H9 (cell line): ENCODE data around the gene NUBPL. TPM values are rescaled to one million over a fixed set of nuclear protein-coding genes. Genes with fewer than 3 reads are reported as not detected.

Source experiments
- DNase-seq: peaks from one replicate; pipeline ENCODE4 v3.0.0-alpha.2; 2017
- H2AFZ ChIP-seq: one replicate; pipeline ENCODE4 v1.6.1; 2013; ENCODE audit warnings: mild to moderate bottlenecking, low read length, control low read depth, moderate library complexity
- H2AK5ac ChIP-seq: 2 replicates; pipeline ENCODE4 v1.6.1; 2013; ENCODE audit warnings: low read length, control low read depth, mixed read lengths; ENCODE audit not compliant: insufficient read length
- H2BK120ac ChIP-seq: one replicate; pipeline ENCODE4 v1.6.1; 2013; ENCODE audit warnings: low read depth, mild to moderate bottlenecking, low read length, control low read depth, inconsistent platforms; ENCODE audit not compliant: poor library complexity, severe bottlenecking
- H2BK12ac ChIP-seq: 2 replicates; pipeline ENCODE4 v1.6.1; 2013; ENCODE audit warnings: low read length, control low read depth, mixed read lengths, low read depth; ENCODE audit not compliant: insufficient read length
- H2BK15ac ChIP-seq: 2 replicates; pipeline ENCODE4 v1.6.1; 2013; ENCODE audit warnings: low read depth, low read length, control low read depth
- H2BK20ac ChIP-seq: one replicate; pipeline ENCODE4 v1.6.1; 2013; ENCODE audit warnings: low read depth, mild to moderate bottlenecking, low read length, control low read depth, inconsistent platforms; ENCODE audit not compliant: poor library complexity, severe bottlenecking
- H2BK5ac ChIP-seq: 2 replicates; pipeline ENCODE4 v1.6.1; 2013; ENCODE audit warnings: low read length, control low read depth, mixed read lengths; ENCODE audit not compliant: insufficient read length
- H3K14ac ChIP-seq: 2 replicates; pipeline ENCODE4 v1.6.1; 2013; ENCODE audit warnings: low read length, control low read depth; ENCODE audit not compliant: insufficient read depth
- H3K18ac ChIP-seq: 2 replicates; pipeline ENCODE4 v1.6.1; 2013; ENCODE audit warnings: low read depth, mild to moderate bottlenecking, mixed read lengths, low read length, control low read depth; ENCODE audit not compliant: insufficient read length
- H3K23ac ChIP-seq: 2 replicates; pipeline ENCODE4 v1.6.1; 2013; ENCODE audit warnings: low read length, control low read depth, mixed read lengths, low read depth; ENCODE audit not compliant: insufficient read length
- H3K23me2 ChIP-seq: 2 replicates; pipeline ENCODE4 v1.6.1; 2013; ENCODE audit warnings: low read depth, mild to moderate bottlenecking, mixed read lengths, low read length, control low read depth; ENCODE audit not compliant: insufficient read length, poor library complexity, severe bottlenecking
- H3K27ac ChIP-seq: 2 replicates; pipeline ENCODE4 v1.5.1; 2013; ENCODE audit warnings: low read length, control low read depth, mixed read lengths, low read depth; ENCODE audit not compliant: insufficient read length
- H3K27me3 ChIP-seq: 2 replicates; pipeline ENCODE4 v1.6.1; 2013; ENCODE audit warnings: low read length, control low read depth, inconsistent platforms; ENCODE audit not compliant: insufficient read depth
- H3K4ac ChIP-seq: 2 replicates; pipeline ENCODE4 v1.6.1; 2013; ENCODE audit warnings: low read depth, mild to moderate bottlenecking, control low read depth, inconsistent platforms, low read length, moderate library complexity
- H3K4me1 ChIP-seq: 2 replicates; pipeline ENCODE4 v1.6.1; 2013; ENCODE audit warnings: low read length, control low read depth, inconsistent platforms; ENCODE audit not compliant: insufficient read depth
- H3K4me2 ChIP-seq: 2 replicates; pipeline ENCODE4 v1.6.1; 2013; ENCODE audit warnings: low read length, control low read depth, mixed read lengths; ENCODE audit not compliant: insufficient read length, insufficient read depth
- H3K56ac ChIP-seq: 2 replicates; pipeline ENCODE4 v1.6.1; 2013; ENCODE audit warnings: low read depth, mild to moderate bottlenecking, mixed read lengths, low read length, control low read depth; ENCODE audit not compliant: insufficient read length
- H3K79me1 ChIP-seq: 2 replicates; pipeline ENCODE4 v1.6.1; 2013; ENCODE audit warnings: low read depth, mild to moderate bottlenecking, moderate library complexity, low read length, control low read depth, inconsistent platforms; ENCODE audit not compliant: insufficient read depth, poor library complexity, severe bottlenecking
- H3K79me2 ChIP-seq: 2 replicates; pipeline ENCODE4 v1.6.1; 2013; ENCODE audit warnings: low read length, control low read depth, inconsistent platforms; ENCODE audit not compliant: insufficient read depth
- H3K9ac ChIP-seq: 2 replicates; pipeline ENCODE4 v1.6.1; 2013; ENCODE audit warnings: low read length, control low read depth, mixed read lengths; ENCODE audit not compliant: insufficient read length; ENCODE audit errors: extremely low read depth
- H3K9me3 ChIP-seq: one replicate; pipeline ENCODE4 v1.6.1; 2013; ENCODE audit warnings: low read depth, low read length, inconsistent platforms; ENCODE audit not compliant: control insufficient read depth
- H3T11ph ChIP-seq: one replicate; pipeline ENCODE4 v1.6.1; 2013; ENCODE audit warnings: mild to moderate bottlenecking, low read length, control low read depth, inconsistent platforms
- H4K20me1 ChIP-seq: one replicate; pipeline ENCODE4 v1.6.1; 2013; ENCODE audit not compliant: control insufficient read depth, insufficient read length, insufficient read depth
- H4K5ac ChIP-seq: 2 replicates; pipeline ENCODE4 v1.6.1; 2013; ENCODE audit warnings: low read depth, mild to moderate bottlenecking, mixed read lengths, low read length, control low read depth; ENCODE audit not compliant: insufficient read length
- H4K8ac ChIP-seq: replicated peaks from 2 replicates; pipeline ENCODE4 v1.6.1; 2013; ENCODE audit warnings: low read length, control low read depth, mixed read lengths, low read depth; ENCODE audit not compliant: insufficient read length
- H4K91ac ChIP-seq: 2 replicates; pipeline ENCODE4 v1.6.1; 2013; ENCODE audit warnings: low read depth, mild to moderate bottlenecking, moderate library complexity, mixed read lengths, low read length, control low read depth; ENCODE audit not compliant: insufficient read length
- H3K27ac Mint-ChIP-seq, 3 experiments: 2 replicates in 2 of 3; 3 replicates in 1 of 3; pipeline ENCODE4 v1.8.0; 2020 to 2021; ENCODE audit warnings: mixed read lengths in 3 of 3, mild to moderate bottlenecking in 1 of 3, moderate library complexity in 1 of 3
- H3K27me3 Mint-ChIP-seq: 2 replicates; pipeline ENCODE4 v1.8.0; 2021; ENCODE audit warnings: low read depth, mild to moderate bottlenecking, moderate library complexity, mixed read lengths
- H3K36me3 Mint-ChIP-seq, 3 experiments: 2 replicates in 2 of 3; 3 replicates in 1 of 3; pipeline ENCODE4 v1.8.0; 2020 to 2021; ENCODE audit warnings: low read depth in 3 of 3, mixed read lengths in 3 of 3; ENCODE audit not compliant: insufficient read depth in 1 of 3
- H3K4me1 Mint-ChIP-seq, 2 experiments: 2 replicates each; pipeline ENCODE4 v1.8.0; 2020; ENCODE audit warnings: mixed read lengths in 2 of 2
- H3K4me3 Mint-ChIP-seq, 2 experiments: 2 replicates in 1 of 2; 3 replicates in 1 of 2; pipeline ENCODE4 v1.8.0; 2020 to 2021; ENCODE audit warnings: mild to moderate bottlenecking in 2 of 2, mixed read lengths in 2 of 2, moderate library complexity in 1 of 2
- H3K9me3 Mint-ChIP-seq, 2 experiments: 2 replicates in 1 of 2; 3 replicates in 1 of 2; pipeline ENCODE4 v1.8.0; 2020; ENCODE audit warnings: mild to moderate bottlenecking in 2 of 2, mixed read lengths in 2 of 2, moderate library complexity in 1 of 2
- WGBS: extraction: QIAGEN DNeasy Blood & Tissue Kit; methylation state at CpG from one replicate; pipeline ENCODE4 v1.1.7; 2013; ENCODE audit warnings: missing lambda C conversion rate, low lambda C conversion rate, mixed read lengths; ENCODE audit not compliant: insufficient read length; ENCODE audit errors: extremely low coverage; 5-methylcytosine and 5-hydroxymethylcytosine counted together
- total RNA-seq: library from RNA; stranded (reverse); gene quantifications from 2 replicates; pipeline ENCODE4 v1.2.1, GENCODE V29; 2021
- TF ChIP-seq, protein P1 (sequence below): fragments of 200-600 bp; sonication (generic); conservative IDR thresholded peaks from 3 replicates; pipeline ENCODE4 v1.8.0; 2021; ENCODE audit warnings: antibody characterized with exemption, mild to moderate bottlenecking

NUBPL gene
- total RNA-seq, 1 experiment from 2014 or later = 14.8 TPM

DNA sequence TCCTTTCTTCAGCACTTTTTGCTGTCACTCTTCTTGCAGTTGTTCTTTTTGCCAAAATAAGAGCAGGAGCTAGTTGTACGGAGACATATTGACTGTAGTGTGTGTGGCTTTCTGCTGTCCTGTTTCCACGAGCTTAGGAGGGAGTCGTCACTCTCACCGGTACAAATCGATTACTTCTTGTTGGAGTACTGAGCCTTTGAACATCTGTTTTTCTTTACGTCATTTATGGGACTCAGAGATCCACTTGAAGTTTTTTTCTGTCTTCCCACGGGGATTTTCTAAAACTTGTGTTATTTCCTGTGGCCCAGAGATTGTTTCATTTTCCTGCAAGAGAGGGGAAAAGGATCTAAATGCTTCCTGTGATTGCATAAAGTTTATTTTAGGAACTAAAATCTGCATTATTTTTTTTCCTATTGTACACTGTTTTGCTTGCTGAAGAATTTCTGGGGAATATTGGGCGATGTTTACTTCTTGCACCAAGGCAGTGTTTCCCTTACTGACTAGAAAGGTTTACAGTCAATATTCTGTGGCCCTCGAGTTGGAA lies 316.1 kb downstream of the NUBPL start:
- H2BK12ac ChIP-seq = no peak overlapping the region
- Mint-ChIP-seq H3K9me3 (no peaks in the 10 kb centered on the region), H3K27ac (peak overlapping the region in 1 of 3 experiments; percentile 36; a peak in 1 of 7 replicates), H3K36me3 (no peaks in the 10 kb centered on the region), H3K4me3 (no peak overlapping the region), H3K4me1 (no peaks in the 10 kb centered on the region), H3K27me3 (no peaks in the 10 kb centered on the region)
- no peak overlapping the region for H3K14ac ChIP-seq
- WGBS = no CpG with 5 or more reads among the region's 9 CpGs
- H3K23me2 ChIP-seq = no peaks in the 10 kb centered on the region
- H2BK20ac ChIP-seq = no peak overlapping the region
- H2AK5ac ChIP-seq = no peak overlapping the region
- no peaks in the 10 kb centered on the region for H4K20me1 ChIP-seq
- TF ChIP-seq, protein P1, sequence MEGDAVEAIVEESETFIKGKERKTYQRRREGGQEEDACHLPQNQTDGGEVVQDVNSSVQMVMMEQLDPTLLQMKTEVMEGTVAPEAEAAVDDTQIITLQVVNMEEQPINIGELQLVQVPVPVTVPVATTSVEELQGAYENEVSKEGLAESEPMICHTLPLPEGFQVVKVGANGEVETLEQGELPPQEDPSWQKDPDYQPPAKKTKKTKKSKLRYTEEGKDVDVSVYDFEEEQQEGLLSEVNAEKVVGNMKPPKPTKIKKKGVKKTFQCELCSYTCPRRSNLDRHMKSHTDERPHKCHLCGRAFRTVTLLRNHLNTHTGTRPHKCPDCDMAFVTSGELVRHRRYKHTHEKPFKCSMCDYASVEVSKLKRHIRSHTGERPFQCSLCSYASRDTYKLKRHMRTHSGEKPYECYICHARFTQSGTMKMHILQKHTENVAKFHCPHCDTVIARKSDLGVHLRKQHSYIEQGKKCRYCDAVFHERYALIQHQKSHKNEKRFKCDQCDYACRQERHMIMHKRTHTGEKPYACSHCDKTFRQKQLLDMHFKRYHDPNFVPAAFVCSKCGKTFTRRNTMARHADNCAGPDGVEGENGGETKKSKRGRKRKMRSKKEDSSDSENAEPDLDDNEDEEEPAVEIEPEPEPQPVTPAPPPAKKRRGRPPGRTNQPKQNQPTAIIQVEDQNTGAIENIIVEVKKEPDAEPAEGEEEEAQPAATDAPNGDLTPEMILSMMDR = no peak
- H4K5ac ChIP-seq = no peak overlapping the region
- H3K18ac ChIP-seq = no peak overlapping the region
- H3K4ac ChIP-seq = no peak overlapping the region
- H3K79me1 ChIP-seq = no peaks in the 10 kb centered on the region
- no peaks in the 10 kb centered on the region for H3K9me3 ChIP-seq
- no peaks in the 10 kb centered on the region for H3K79me2 ChIP-seq
- no peak overlapping the region for H4K91ac ChIP-seq
- H3K4me1 ChIP-seq = no peaks in the 10 kb centered on the region
- H3K9ac ChIP-seq = no peak overlapping the region
- no peak overlapping the region for H3K56ac ChIP-seq
- no peak overlapping the region for H3K23ac ChIP-seq
- no peaks in the 10 kb centered on the region for H3K27me3 ChIP-seq
- H4K8ac ChIP-seq = no peak overlapping the region
- no peak overlapping the region for H2BK120ac ChIP-seq
- H3T11ph ChIP-seq = no peak overlapping the region
- DNase-seq = no peak
- H2AFZ ChIP-seq = no peak overlapping the region
- H2BK5ac ChIP-seq = no peak overlapping the region
- H3K27ac ChIP-seq = no peak overlapping the region
- no peak overlapping the region for H2BK15ac ChIP-seq
- H3K4me2 ChIP-seq = no peak overlapping the region
